ENCODE data around the gene RPUSD4.

RPUSD4 gene

DNA sequence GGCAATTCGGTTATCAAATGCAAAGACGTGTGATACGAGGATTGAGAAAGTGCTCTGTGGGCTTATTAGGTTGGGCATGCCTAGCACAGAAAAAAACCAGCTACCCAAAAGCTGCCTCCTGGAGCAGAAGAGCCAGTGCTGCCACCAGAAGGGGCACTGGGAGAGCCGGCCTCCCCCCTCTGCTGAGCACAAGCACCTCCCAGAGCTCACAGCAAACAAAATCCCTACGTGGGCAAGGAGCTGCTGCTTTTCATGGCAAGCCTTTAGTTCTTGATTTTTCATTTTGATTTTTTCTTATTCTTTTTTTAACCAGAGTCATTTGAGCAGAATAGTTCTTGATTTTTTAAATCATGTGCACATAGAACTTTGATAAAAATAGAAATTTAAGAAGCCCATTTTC lies 12.8 kb downstream of the RPUSD4 start:
- TF ChIP-seq, protein P1, sequence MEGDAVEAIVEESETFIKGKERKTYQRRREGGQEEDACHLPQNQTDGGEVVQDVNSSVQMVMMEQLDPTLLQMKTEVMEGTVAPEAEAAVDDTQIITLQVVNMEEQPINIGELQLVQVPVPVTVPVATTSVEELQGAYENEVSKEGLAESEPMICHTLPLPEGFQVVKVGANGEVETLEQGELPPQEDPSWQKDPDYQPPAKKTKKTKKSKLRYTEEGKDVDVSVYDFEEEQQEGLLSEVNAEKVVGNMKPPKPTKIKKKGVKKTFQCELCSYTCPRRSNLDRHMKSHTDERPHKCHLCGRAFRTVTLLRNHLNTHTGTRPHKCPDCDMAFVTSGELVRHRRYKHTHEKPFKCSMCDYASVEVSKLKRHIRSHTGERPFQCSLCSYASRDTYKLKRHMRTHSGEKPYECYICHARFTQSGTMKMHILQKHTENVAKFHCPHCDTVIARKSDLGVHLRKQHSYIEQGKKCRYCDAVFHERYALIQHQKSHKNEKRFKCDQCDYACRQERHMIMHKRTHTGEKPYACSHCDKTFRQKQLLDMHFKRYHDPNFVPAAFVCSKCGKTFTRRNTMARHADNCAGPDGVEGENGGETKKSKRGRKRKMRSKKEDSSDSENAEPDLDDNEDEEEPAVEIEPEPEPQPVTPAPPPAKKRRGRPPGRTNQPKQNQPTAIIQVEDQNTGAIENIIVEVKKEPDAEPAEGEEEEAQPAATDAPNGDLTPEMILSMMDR (conservative IDR thresholded peaks at IDR 0.05; ENCODE audit: control insufficient read depth, insufficient read depth, low read depth, low read length): no peak
- DNase-seq (ENCODE audit: low read depth): no peak
- no peak overlapping the region for H3K4me3 ChIP-seq (ENCODE audit: control insufficient read depth, low read depth, low read length)

DNA sequence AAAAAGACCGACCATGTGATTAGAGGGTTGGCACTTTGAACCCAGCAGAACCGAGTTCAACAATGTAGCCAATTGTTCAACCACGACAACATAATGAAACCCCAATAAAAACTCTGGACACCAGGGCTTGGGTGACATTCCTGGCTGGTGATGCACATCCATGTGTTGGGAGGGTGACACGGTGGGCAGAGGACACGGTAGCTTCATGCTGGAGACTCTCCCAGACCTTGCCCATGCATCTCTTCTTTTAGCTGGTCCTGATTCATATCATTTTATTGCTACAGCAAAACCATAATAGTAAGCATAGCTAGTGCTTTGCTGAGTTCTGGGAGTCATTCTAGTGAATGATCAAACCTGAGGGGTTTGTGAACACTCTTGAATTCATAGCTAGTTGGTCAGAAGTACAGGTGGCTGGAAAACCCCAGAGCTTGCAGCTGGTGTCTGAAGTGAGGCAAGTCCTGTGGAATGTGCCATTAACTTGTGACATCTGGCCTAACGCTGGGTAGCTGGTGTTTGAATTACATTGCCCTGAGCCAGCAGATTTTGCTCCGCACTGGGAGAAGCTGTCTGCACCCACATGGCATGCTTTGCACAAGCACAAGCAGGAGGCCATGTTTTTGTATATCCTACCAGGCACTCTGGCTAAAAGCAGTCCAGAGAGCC lies 14.0 kb downstream of the RPUSD4 start:
- DNase-seq (ENCODE audit: low read depth): no peak
- TF ChIP-seq, protein P1 (conservative IDR thresholded peaks at IDR 0.05; ENCODE audit: control insufficient read depth, insufficient read depth, low read depth, low read length): no peak

DNA sequence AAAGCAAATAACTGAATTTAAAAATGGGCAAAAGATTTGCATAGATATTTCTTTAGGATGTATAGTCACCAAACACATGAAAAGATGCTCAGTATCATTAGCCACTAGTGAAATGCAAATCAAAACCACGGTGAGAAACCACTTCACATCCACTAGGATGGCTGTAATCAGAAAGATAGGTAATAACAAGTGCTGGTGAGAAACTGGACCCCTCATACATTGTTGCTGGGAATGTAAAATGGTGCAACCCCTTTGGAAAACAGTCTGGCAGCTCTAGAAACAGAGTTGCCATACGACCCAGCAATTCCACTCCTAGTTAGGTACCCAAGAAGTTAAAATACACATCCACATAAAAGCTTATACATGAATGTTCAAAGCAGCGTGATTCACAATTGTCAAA lies 16.3 kb downstream of the RPUSD4 start:
- TF ChIP-seq, protein P1 (conservative IDR thresholded peaks at IDR 0.05; ENCODE audit: control insufficient read depth, insufficient read depth, low read depth, low read length): no peak
- H3K4me3 ChIP-seq (ENCODE audit: control insufficient read depth, low read depth, low read length): no peak overlapping the region
- no peak for DNase-seq (ENCODE audit: low read depth)

More for the DNA sequence above, 14.0 kb downstream of the RPUSD4 start:
- no peak overlapping the region for H3K4me3 ChIP-seq (ENCODE audit: control insufficient read depth, low read depth, low read length)

DNA sequence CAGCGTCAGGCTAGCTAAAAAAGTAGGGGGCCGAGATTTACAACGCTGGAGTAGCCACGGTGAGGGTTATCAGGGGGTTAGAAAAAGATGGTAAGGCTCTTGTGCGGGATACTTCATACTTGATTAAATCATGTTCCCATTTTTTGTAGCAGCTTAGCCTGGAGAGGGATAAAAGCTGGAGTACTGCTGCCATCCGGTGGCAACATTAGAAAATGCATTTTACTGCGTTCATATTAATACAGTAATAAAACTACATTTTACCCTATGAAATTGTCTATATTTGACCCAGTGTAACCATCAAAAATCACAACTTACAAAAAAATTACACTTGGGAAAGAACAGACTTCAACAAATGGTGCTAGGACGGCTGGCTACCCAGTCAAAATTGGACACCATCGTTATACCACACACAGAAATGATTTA lies 17.3 kb downstream of the RPUSD4 start:
- peak; percentile 58 for DNase-seq (ENCODE audit: low read depth)
- TF ChIP-seq, protein P1 (conservative IDR thresholded peaks at IDR 0.05; ENCODE audit: control insufficient read depth, insufficient read depth, low read depth, low read length): peak; percentile 70
- H3K4me3 ChIP-seq (ENCODE audit: control insufficient read depth, low read depth, low read length): no peak overlapping the region

DNA sequence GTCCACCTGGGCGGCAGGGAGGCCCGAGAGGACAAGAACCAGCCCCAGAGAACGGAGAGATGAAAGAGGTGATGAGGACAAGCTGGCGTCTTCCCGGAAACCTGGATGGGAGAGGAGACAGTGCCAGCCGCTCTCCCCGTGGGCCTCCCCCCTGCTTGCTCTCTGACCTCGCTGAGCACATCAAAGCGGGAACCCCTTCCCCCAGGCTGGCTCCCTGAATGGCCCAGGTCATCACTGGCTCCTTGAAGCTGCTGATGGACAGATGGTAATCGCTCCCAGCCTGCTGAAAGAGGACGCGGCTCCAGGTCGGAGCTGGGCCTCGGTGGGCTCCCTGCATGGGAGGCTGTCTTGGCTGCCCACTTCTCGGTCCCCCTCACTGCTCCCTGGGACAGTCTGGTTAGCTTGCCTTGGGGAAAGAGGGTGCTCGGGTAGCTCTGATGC lies 18.4 kb downstream of the RPUSD4 start:
- no peak overlapping the region for H3K4me3 ChIP-seq (ENCODE audit: control insufficient read depth, low read depth, low read length)
- TF ChIP-seq, protein P1 (conservative IDR thresholded peaks at IDR 0.05; ENCODE audit: control insufficient read depth, insufficient read depth, low read depth, low read length): no peak
- no peak for DNase-seq (ENCODE audit: low read depth)

DNA sequence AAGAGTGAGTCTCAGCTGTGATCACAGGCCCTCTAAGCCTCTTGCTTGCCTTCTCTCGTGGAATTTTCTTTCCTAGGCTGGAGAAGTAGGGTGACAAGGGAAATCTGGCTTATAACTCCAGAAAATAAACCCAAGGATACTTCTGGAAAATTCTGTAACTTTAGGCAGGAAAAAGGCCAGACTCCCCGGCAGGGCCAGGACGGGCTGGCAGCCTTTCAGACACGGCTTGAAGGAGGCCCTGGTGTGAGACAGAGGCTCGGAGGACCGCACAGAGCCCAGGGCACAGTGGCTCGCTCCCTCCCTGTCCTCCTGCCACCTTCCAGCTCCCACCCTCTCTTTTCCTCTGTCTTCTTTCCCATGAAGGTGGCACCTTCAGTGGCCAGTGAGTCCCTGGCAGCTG lies 19.1 kb downstream of the RPUSD4 start:
- TF ChIP-seq, protein P1 (conservative IDR thresholded peaks at IDR 0.05; ENCODE audit: control insufficient read depth, insufficient read depth, low read depth, low read length): no peak
- H3K4me3 ChIP-seq (ENCODE audit: control insufficient read depth, low read depth, low read length): no peak overlapping the region
- DNase-seq (ENCODE audit: low read depth): no peak
